ENCODE measurements around the gene KCTD20.
A peak's percentile ranks its signal among the peaks of the same experiment; 100 is the strongest.

KCTD20 gene

DNA sequence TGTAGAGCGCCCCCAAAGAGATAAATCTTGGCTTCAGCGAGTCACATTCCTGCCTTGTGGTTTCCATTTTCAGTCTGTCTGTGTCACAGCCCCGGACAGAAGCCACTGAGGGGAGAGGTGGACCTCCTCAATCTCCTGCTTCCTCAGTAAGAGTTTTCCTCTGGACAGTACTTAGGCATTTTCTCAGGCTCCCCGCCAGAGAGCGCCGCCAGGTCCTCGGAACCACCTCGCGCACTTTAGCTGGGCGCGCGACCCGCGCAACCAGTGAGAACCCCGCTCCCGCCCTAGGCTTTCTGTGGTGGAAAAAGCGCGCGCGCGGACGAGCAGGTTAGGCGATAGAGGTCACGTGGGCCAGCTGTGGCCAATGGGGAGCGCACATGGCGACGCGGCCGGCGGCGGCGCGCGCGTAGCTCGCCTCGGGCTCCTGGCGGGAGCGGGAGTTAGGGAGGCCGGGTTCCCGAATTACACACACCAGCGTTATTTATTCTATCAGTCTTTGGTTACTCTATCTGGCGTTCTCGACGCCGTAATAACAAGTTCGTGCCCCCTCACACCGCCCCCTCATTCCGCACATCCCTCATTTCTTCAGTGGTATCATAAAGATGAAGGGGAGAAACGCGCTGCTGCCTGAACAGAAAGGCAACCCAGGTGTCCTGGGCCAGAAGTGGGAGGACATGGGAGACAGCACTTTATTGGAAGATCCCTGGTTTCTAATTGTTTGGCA, 19.5 kb upstream of the KCTD20 start:
- H3K9ac ChIP-seq (ENCODE audit: low read depth in 1 of 2, low read length in 2 of 2), result peak overlapping the region; percentile 84 to 85
- H3K4me1 ChIP-seq (ENCODE audit: control insufficient read depth in 2 of 2, insufficient read depth in 2 of 2, low read length in 2 of 2), result peaks cover 2 to 6% of the 10 kb centered on the region in 2 donors
- no peaks in the 10 kb centered on the region for H3K9me3 ChIP-seq (ENCODE audit: control insufficient read depth in 2 of 2, low read length in 2 of 2)
- H3K27me3 ChIP-seq (ENCODE audit: control insufficient read depth in 2 of 2, insufficient read depth in 2 of 2, low read length in 2 of 2), result no peaks in the 10 kb centered on the region
- H3K36me3 ChIP-seq (ENCODE audit: control insufficient read depth in 2 of 2, insufficient read depth in 2 of 2, low read length in 2 of 2), result no peaks in the 10 kb centered on the region
- peak overlapping the region; percentile 83 to 92 for H3K4me3 ChIP-seq (ENCODE audit: low read length in 2 of 2)
- peak overlapping the region; percentile 87 to 91 for H3K27ac ChIP-seq (ENCODE audit: low read depth in 2 of 2, low read length in 2 of 2)

DNA sequence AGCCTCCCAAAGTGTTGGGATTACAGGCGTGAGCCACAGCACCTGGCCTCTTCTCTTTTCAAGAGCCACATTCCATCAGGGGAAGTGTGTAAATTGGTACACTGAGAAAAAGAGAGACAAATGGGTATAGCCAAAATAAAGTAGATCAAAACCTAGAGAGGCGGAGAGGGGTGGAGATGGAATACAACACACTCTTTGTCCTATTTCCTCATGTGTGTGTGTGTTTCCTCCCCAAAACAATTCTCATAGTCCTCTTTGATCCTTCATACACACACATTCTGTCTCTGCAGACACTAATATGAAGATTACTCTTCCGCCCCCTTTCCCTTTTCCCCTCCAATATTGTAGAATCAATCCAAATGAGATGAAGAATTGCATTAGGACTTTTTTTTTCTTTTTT, 16.2 kb upstream of the KCTD20 start:
- no peak overlapping the region for H3K4me3 ChIP-seq (ENCODE audit: low read length in 2 of 2)
- no peaks in the 10 kb centered on the region for H3K27me3 ChIP-seq (ENCODE audit: control insufficient read depth in 2 of 2, insufficient read depth in 2 of 2, low read length in 2 of 2)
- no peak overlapping the region for H3K9ac ChIP-seq (ENCODE audit: low read depth in 1 of 2, low read length in 2 of 2)
- no peak overlapping the region for H3K27ac ChIP-seq (ENCODE audit: low read depth in 2 of 2, low read length in 2 of 2)
- H3K4me1 ChIP-seq (ENCODE audit: control insufficient read depth in 2 of 2, insufficient read depth in 2 of 2, low read length in 2 of 2), result peaks cover 2 to 6% of the 10 kb centered on the region in 2 donors
- no peaks in the 10 kb centered on the region for H3K36me3 ChIP-seq (ENCODE audit: control insufficient read depth in 2 of 2, insufficient read depth in 2 of 2, low read length in 2 of 2)
- H3K9me3 ChIP-seq (ENCODE audit: control insufficient read depth in 2 of 2, low read length in 2 of 2), result no peaks in the 10 kb centered on the region

DNA sequence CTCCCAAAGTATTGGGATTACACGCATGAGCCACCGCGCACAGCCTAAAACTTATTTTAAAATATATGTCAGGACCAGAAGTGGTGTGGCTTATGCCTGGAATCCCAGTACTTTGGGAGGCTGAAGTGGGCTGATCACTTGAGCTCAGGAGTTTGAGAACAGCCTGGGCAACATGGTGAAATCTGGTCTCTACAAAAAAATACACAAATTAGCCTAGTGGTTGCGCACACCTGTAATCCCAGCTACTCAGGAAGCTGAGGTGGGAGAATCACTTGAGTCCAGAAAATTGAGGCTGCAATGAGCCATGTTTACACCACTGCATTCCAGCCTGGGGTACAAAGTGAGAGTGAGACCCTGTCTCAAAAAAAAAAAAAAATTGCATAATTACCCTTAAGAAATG, 13.9 kb upstream of the KCTD20 start:
- Histone ChIP-seq H3K9ac (ENCODE audit: low read depth in 1 of 2, low read length in 2 of 2) (no peak overlapping the region), H3K9me3 (ENCODE audit: control insufficient read depth in 2 of 2, low read length in 2 of 2) (no peaks in the 10 kb centered on the region), H3K4me3 (ENCODE audit: low read length in 2 of 2) (no peak overlapping the region), H3K27ac (ENCODE audit: low read depth in 2 of 2, low read length in 2 of 2) (no peak overlapping the region), H3K27me3 (ENCODE audit: control insufficient read depth in 2 of 2, insufficient read depth in 2 of 2, low read length in 2 of 2) (no peaks in the 10 kb centered on the region), H3K4me1 (ENCODE audit: control insufficient read depth in 2 of 2, insufficient read depth in 2 of 2, low read length in 2 of 2) (no peaks in the 10 kb centered on the region), H3K36me3 (ENCODE audit: control insufficient read depth in 2 of 2, insufficient read depth in 2 of 2, low read length in 2 of 2) (no peaks in the 10 kb centered on the region)

DNA sequence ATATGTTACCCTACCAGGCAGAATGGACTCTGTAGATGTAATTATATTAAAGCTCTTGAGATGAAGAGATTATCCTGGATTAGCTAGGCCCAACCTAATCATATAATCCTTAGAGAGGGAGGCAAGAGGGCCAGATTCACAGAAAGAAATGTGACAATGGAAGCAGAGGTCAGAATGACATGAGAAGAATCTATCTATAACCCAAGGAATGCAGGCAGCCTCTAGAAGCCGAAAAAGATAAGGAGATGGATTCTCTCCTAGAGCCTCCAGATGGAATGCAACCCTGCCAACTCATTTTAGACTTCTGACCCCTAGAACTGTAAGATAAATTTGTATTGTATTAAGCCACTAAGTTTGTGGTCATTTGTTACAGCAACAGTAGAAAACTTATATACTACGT, 12.4 kb upstream of the KCTD20 start:
- Histone ChIP-seq H3K27ac (ENCODE audit: low read depth in 2 of 2, low read length in 2 of 2) (no peak overlapping the region), H3K4me1 (ENCODE audit: control insufficient read depth in 2 of 2, insufficient read depth in 2 of 2, low read length in 2 of 2) (no peaks in the 10 kb centered on the region), H3K36me3 (ENCODE audit: control insufficient read depth in 2 of 2, insufficient read depth in 2 of 2, low read length in 2 of 2) (no peaks in the 10 kb centered on the region), H3K9me3 (ENCODE audit: control insufficient read depth in 2 of 2, low read length in 2 of 2) (no peaks in the 10 kb centered on the region), H3K9ac (ENCODE audit: low read depth in 1 of 2, low read length in 2 of 2) (no peak overlapping the region), H3K27me3 (ENCODE audit: control insufficient read depth in 2 of 2, insufficient read depth in 2 of 2, low read length in 2 of 2) (no peaks in the 10 kb centered on the region), H3K4me3 (ENCODE audit: low read length in 2 of 2) (no peak overlapping the region)

DNA sequence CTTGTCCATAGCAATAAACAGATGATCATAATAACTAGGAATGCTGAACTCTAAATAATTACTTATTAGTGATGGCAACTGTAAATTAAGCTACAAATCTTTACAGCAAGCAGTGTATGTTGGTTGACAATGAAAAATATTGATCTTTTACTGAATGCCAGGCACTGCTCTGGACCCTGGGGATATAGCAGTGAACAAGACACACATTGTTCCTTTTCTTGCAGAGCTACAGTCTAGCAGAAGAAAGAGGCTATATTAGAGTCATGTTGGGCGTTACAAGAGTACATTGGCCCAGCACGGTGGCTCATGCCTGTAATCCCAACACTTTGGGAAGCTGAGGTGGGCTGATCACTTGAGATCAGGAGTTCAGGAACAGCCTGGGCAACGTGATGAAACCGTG, 11.6 kb upstream of the KCTD20 start:
- Histone ChIP-seq H3K27me3 (ENCODE audit: control insufficient read depth in 2 of 2, insufficient read depth in 2 of 2, low read length in 2 of 2) (no peaks in the 10 kb centered on the region), H3K4me1 (ENCODE audit: control insufficient read depth in 2 of 2, insufficient read depth in 2 of 2, low read length in 2 of 2) (no peaks in the 10 kb centered on the region), H3K36me3 (ENCODE audit: control insufficient read depth in 2 of 2, insufficient read depth in 2 of 2, low read length in 2 of 2) (no peaks in the 10 kb centered on the region), H3K9me3 (ENCODE audit: control insufficient read depth in 2 of 2, low read length in 2 of 2) (no peaks in the 10 kb centered on the region), H3K27ac (ENCODE audit: low read depth in 2 of 2, low read length in 2 of 2) (no peak overlapping the region), H3K4me3 (ENCODE audit: low read length in 2 of 2) (no peak overlapping the region), H3K9ac (ENCODE audit: low read depth in 1 of 2, low read length in 2 of 2) (no peak overlapping the region)

DNA sequence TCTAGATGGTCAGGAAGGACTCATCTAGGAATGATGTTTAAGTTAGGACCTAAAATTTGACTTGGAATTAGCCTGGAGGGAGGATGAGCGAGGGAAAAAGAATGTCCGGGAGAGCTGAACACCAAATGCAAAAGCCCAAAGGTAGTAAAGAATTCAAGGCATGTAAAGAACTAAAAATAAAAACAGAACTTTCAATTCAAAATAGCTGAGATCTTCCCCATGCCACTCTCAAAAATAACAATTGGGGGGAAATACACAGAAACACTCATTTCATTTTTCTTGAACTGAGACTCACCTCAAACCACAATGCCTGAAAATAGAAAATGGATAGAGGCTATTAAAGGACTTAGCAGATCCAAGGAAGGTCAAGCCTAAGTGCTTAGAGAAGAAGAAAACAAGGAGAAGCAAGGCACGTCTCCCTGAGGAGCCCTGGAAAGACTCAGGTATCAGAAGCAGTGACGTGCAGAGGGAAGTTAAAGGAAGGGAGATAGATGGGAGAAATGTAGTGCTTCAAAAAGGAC, 10.6 kb upstream of the KCTD20 start:
- Histone ChIP-seq H3K9ac (ENCODE audit: low read depth in 1 of 2, low read length in 2 of 2) (no peak overlapping the region), H3K36me3 (ENCODE audit: control insufficient read depth in 2 of 2, insufficient read depth in 2 of 2, low read length in 2 of 2) (no peaks in the 10 kb centered on the region), H3K27me3 (ENCODE audit: control insufficient read depth in 2 of 2, insufficient read depth in 2 of 2, low read length in 2 of 2) (no peaks in the 10 kb centered on the region), H3K9me3 (ENCODE audit: control insufficient read depth in 2 of 2, low read length in 2 of 2) (no peaks in the 10 kb centered on the region), H3K27ac (ENCODE audit: low read depth in 2 of 2, low read length in 2 of 2) (no peak overlapping the region), H3K4me3 (ENCODE audit: low read length in 2 of 2) (no peak overlapping the region), H3K4me1 (ENCODE audit: control insufficient read depth in 2 of 2, insufficient read depth in 2 of 2, low read length in 2 of 2) (no peaks in the 10 kb centered on the region)

DNA sequence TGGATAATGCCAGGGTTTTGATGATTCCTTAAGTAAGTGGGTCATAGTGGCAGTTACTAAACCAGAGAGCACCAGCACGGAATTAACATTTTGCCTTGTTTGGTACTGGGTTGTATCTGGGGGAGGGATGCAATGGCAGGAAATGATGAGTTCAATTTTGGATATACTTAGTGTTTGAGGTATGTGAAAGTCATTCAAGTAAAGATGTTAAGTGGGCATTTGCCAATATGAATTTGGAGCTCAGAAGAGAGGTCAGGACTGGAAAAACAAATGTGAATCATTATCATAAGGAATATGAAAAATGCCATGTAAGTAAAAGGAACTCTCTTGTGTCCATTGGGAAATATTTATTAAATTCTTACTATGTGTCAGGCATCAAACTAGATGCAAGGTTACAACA, 6.3 kb upstream of the KCTD20 start:
- H3K4me3 ChIP-seq (ENCODE audit: low read length in 2 of 2), result no peak overlapping the region
- peaks cover under 1 to 6% of the 10 kb centered on the region in 2 donors for H3K4me1 ChIP-seq (ENCODE audit: control insufficient read depth in 2 of 2, insufficient read depth in 2 of 2, low read length in 2 of 2)
- no peaks in the 10 kb centered on the region for H3K9me3 ChIP-seq (ENCODE audit: control insufficient read depth in 2 of 2, low read length in 2 of 2)
- no peak overlapping the region for H3K27ac ChIP-seq (ENCODE audit: low read depth in 2 of 2, low read length in 2 of 2)
- no peaks in the 10 kb centered on the region for H3K27me3 ChIP-seq (ENCODE audit: control insufficient read depth in 2 of 2, insufficient read depth in 2 of 2, low read length in 2 of 2)
- H3K36me3 ChIP-seq (ENCODE audit: control insufficient read depth in 2 of 2, insufficient read depth in 2 of 2, low read length in 2 of 2), result no peaks in the 10 kb centered on the region
- H3K9ac ChIP-seq (ENCODE audit: low read depth in 1 of 2, low read length in 2 of 2), result no peak overlapping the region

DNA sequence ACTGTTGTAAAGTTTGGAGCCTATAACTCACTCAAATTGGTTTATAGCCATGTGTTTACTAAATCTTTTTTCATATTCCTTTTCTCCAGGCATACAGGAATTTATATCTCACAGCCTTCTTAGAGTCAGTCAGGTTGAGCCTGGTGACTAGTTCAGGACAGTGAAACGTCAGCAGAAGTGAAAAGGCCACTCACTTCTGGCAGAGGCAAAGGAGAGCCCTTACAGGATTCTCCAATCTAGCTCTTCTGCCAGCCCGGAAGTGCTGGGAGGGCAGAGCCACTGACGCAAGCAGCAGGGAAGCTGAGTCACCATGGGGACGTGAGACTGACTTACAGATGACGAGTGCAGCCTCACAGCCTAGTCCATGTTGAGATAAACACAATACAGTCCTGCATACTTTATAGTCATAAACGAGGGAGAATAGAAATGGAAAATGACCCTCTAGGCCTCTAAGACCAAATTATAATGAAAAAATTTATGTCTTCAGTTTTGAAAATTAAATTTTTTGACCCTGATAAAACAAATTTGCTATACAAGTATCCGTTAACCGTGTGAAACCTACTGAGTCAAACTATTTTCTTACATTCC, 1.4 kb upstream of the KCTD20 start:
- Histone ChIP-seq H3K36me3 (ENCODE audit: control insufficient read depth in 2 of 2, insufficient read depth in 2 of 2, low read length in 2 of 2) (no peaks in the 10 kb centered on the region), H3K4me1 (ENCODE audit: control insufficient read depth in 2 of 2, insufficient read depth in 2 of 2, low read length in 2 of 2) (peaks cover 13 to 23% of the 10 kb centered on the region in 2 donors), H3K27ac (ENCODE audit: low read depth in 2 of 2, low read length in 2 of 2) (peak overlapping the region; percentile 85 to 91), H3K27me3 (ENCODE audit: control insufficient read depth in 2 of 2, insufficient read depth in 2 of 2, low read length in 2 of 2) (no peaks in the 10 kb centered on the region), H3K9ac (ENCODE audit: low read depth in 1 of 2, low read length in 2 of 2) (peak overlapping the region; percentile 20 to 54), H3K4me3 (ENCODE audit: low read length in 2 of 2) (peak overlapping the region in 1 of 2 donors; percentile 34), H3K9me3 (ENCODE audit: control insufficient read depth in 2 of 2, low read length in 2 of 2) (no peaks in the 10 kb centered on the region)

DNA sequence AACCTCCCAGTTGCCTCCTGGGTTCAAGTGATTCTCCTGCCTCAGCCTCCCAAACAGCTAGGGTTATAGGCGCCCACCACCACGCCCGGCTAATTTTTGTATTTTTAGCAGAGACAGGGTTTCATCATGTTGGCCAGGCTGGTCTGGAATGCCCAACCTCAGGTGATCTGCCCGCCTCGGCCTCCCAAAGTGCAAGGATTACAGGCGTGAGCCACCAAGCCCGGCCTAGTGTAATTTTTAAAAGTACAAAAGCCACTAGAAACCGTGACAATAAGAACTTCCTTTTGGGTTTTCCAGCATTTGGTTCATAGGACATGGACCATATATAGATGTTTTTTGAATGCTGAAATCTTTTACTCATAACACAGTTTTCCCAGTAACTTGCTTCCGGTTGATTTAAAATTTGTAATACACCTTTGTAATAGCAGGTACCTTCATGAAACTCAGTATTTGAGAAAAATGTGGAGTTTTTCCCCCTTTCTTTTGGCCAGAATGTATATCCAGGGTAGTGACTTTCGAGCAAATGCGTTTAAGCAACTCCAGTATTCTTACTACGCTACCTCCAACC, 613 bp upstream of the KCTD20 start:
- Histone ChIP-seq H3K27ac (ENCODE audit: low read depth in 2 of 2, low read length in 2 of 2) (peak overlapping the region; percentile 91 to 95), H3K4me1 (ENCODE audit: control insufficient read depth in 2 of 2, insufficient read depth in 2 of 2, low read length in 2 of 2) (peaks cover 13 to 23% of the 10 kb centered on the region in 2 donors), H3K9me3 (ENCODE audit: control insufficient read depth in 2 of 2, low read length in 2 of 2) (no peaks in the 10 kb centered on the region), H3K9ac (ENCODE audit: low read depth in 1 of 2, low read length in 2 of 2) (peak overlapping the region; percentile 95 to 98), H3K27me3 (ENCODE audit: control insufficient read depth in 2 of 2, insufficient read depth in 2 of 2, low read length in 2 of 2) (no peaks in the 10 kb centered on the region), H3K4me3 (ENCODE audit: low read length in 2 of 2) (peak overlapping the region; percentile 68 to 94), H3K36me3 (ENCODE audit: control insufficient read depth in 2 of 2, insufficient read depth in 2 of 2, low read length in 2 of 2) (no peaks in the 10 kb centered on the region)
